Measurements from ENCODE around the gene KRT25. TPM values are rescaled to one million over a fixed set of nuclear protein-coding genes. Genes with fewer than 3 reads are reported as not detected.

KRT25 gene
- total and polyA plus RNA-seq, 4 donors, result 0.15 to 0.40 TPM; not detected in 2

DNA sequence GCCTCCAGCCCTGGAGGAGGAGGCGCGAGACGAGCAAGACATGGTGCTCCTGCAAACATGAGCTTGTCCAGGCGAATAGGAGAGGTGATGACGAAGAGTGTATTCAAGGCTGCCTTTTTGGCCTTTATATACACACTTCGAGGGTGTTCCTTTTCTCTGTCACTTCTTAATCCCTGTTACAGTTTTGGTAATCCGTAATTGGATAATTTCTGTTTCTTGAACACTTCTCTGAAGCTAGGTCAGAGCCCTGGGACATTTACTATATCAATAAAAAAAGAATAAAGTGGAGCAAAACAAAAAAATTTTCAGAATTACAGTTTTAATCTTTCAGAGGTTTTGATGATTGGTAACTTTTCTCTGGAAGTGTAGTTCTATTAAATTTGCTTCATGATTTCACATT, 51.5 kb downstream of the KRT25 start, which contains the start of gene KRT24:
TSS of gene KRT24 (minus strand) at position 101 of the 400 bp plus-strand sequence. CDS start at position 42, 59 bp downstream.
- no peaks in the 10 kb centered on the region for H3K9me3 ChIP-seq (ENCODE audit: control insufficient read depth, insufficient read depth, low read length)
- H3K36me3 ChIP-seq (ENCODE audit: control insufficient read depth, insufficient read depth, low read length), result no peaks in the 10 kb centered on the region
- H3K4me1 ChIP-seq (ENCODE audit: control insufficient read depth, insufficient read depth, low read length), result peaks cover 5% of the 10 kb centered on the region
- H3K4me3 ChIP-seq (ENCODE audit: low read depth, low read length), result no peak within 1 kb of the TSS
- 81% methylated on average over 5 of the region's 7 CpGs for WGBS (ENCODE audit: insufficient coverage)
- no peak within 1 kb of the TSS for H3K27ac ChIP-seq (ENCODE audit: low read depth, low read length)
- no peaks in the 10 kb centered on the region for H3K27me3 ChIP-seq (ENCODE audit: control insufficient read depth, insufficient read depth, low read length)
- no peak for DNase-seq (ENCODE audit: low read depth in 4 of 6, low spot score in 6 of 6)

DNA sequence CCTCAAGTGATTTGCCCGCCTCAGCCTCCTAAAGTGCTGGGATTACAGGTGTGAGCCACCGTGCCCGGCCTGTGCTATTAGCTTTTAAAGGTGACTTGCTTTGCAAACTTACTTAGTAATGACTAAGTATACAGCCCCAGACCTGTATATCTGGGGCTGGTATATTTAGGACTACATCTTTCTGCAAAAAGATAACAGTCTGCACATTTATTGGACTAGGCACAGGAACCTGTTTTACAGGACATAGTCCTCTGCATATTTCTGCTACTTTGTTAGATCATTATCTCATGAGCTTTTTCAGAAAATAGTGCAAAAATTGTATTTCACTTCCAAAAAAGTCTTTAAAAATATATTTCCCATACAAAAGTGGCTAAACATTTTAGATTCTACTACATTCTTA, 52.9 kb downstream of the KRT25 start:
- no peak overlapping the region for H3K4me3 ChIP-seq (ENCODE audit: low read depth, low read length)
- no peak for DNase-seq (ENCODE audit: low read depth in 4 of 6, low spot score in 6 of 6)
- 100% methylated on average over 2 of the region's 3 CpGs for WGBS (ENCODE audit: insufficient coverage)
- no peak overlapping the region for H3K27ac ChIP-seq (ENCODE audit: low read depth, low read length)
- no peaks in the 10 kb centered on the region for H3K36me3 ChIP-seq (ENCODE audit: control insufficient read depth, insufficient read depth, low read length)
- H3K9me3 ChIP-seq (ENCODE audit: control insufficient read depth, insufficient read depth, low read length), result no peaks in the 10 kb centered on the region
- peaks cover 5% of the 10 kb centered on the region for H3K4me1 ChIP-seq (ENCODE audit: control insufficient read depth, insufficient read depth, low read length)
- H3K27me3 ChIP-seq (ENCODE audit: control insufficient read depth, insufficient read depth, low read length), result no peaks in the 10 kb centered on the region

DNA sequence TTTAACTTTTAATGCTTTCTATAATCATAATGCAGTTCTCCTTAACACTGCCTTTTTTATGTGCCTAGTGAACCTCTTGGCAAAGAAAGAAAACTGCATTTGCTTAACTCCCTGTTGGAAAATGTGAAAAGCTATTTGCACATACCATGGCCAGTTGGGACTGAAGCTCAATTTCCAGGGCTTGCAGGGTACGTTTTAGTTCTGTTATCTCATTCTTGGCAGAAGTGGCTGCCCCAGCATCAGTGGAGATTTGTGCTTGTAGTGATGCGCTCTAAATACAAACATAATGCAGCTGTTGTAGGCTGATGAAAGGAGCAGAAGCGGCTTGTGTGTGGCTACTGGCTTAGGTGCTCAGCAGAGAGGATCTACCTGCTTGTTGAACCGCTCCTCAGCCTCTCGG, 55.3 kb downstream of the KRT25 start:
- DNase-seq (ENCODE audit: low read depth in 4 of 6, low spot score in 6 of 6), result peak in 3 of 6 donors; percentile 21 to 92 (median 29)
- Histone ChIP-seq H3K27ac (ENCODE audit: low read depth, low read length) (no peak overlapping the region), H3K27me3 (ENCODE audit: control insufficient read depth, insufficient read depth, low read length) (no peaks in the 10 kb centered on the region), H3K9me3 (ENCODE audit: control insufficient read depth, insufficient read depth, low read length) (no peaks in the 10 kb centered on the region), H3K4me1 (ENCODE audit: control insufficient read depth, insufficient read depth, low read length) (peaks cover 5% of the 10 kb centered on the region), H3K36me3 (ENCODE audit: control insufficient read depth, insufficient read depth, low read length) (no peaks in the 10 kb centered on the region), H3K4me3 (ENCODE audit: low read depth, low read length) (no peak overlapping the region)
- 42% methylated on average over 5 of the region's 5 CpGs for WGBS (ENCODE audit: insufficient coverage)

DNA sequence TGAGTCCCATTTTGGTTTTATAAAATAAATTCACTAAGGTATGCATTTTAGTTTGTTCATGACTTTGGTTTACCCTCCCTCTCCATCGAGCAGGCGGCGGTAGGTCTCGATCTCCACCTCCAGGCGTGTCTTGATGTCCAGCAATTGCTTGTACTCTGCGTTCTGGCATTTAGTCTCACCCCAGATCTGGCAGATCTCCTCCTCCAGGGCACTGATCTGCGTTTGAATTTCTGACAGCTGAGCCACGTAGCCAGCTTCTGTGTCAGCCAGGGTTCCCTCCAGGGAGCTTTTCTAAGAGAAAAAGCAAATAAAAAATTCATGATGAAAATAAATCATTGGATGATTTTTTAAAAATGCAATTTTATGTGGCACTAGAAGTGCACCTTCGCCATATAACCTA, 55.8 kb downstream of the KRT25 start:
- Histone ChIP-seq H3K27ac (ENCODE audit: low read depth, low read length) (no peak overlapping the region), H3K4me1 (ENCODE audit: control insufficient read depth, insufficient read depth, low read length) (peaks cover 5% of the 10 kb centered on the region), H3K36me3 (ENCODE audit: control insufficient read depth, insufficient read depth, low read length) (no peaks in the 10 kb centered on the region), H3K4me3 (ENCODE audit: low read depth, low read length) (no peak overlapping the region), H3K9me3 (ENCODE audit: control insufficient read depth, insufficient read depth, low read length) (no peaks in the 10 kb centered on the region), H3K27me3 (ENCODE audit: control insufficient read depth, insufficient read depth, low read length) (no peaks in the 10 kb centered on the region)
- DNase-seq (ENCODE audit: low read depth in 4 of 6, low spot score in 6 of 6), result peak in 3 of 6 donors; percentile 6 to 84 (median 15)
- WGBS (ENCODE audit: insufficient coverage), result 76% methylated on average over 6 of the region's 9 CpGs

Other genes starting within 250 kb of the KRT25 start
- gene CCR7, start 189.9 kb downstream of the KRT25 start, total RNA-seq, result under 1 TPM; 0.11 to 0.20 TPM
- under 1 TPM; 0.17 to 0.33 TPM for gene CCR7, start 189.9 kb downstream of the KRT25 start, polyA plus RNA-seq (ENCODE audit: insufficient read length in 2 of 2)
- 100 to 1,000 TPM in 1 of 2 donors, 10 to 100 TPM in 1; 77.1 to 133 TPM for gene SMARCE1, start 107.5 kb downstream of the KRT25 start, total RNA-seq
- gene SMARCE1, start 107.5 kb downstream of the KRT25 start, polyA plus RNA-seq (ENCODE audit: insufficient read length in 2 of 2), result 100 to 1,000 TPM; 114 to 128 TPM
- gene KRT222, start 90.2 kb downstream of the KRT25 start, total RNA-seq, result 10 to 100 TPM in 1 of 2 donors, 1 to 10 TPM in 1; 5.0 to 31.1 TPM
- 10 to 100 TPM; 13.7 to 22.0 TPM for gene KRT222, start 90.2 kb downstream of the KRT25 start, polyA plus RNA-seq (ENCODE audit: insufficient read length in 2 of 2)
- not detected for gene KRT24, start 51.6 kb downstream of the KRT25 start, total RNA-seq
- not detected for gene KRT24, start 51.6 kb downstream of the KRT25 start, polyA plus RNA-seq (ENCODE audit: insufficient read length in 2 of 2)
- not detected for gene KRT26, start 16.9 kb upstream of the KRT25 start, total RNA-seq
- gene KRT26, start 16.9 kb upstream of the KRT25 start, polyA plus RNA-seq (ENCODE audit: insufficient read length in 2 of 2), result not detected
- not detected for gene KRT27, start 27.2 kb upstream of the KRT25 start, total RNA-seq
- gene KRT27, start 27.2 kb upstream of the KRT25 start, polyA plus RNA-seq (ENCODE audit: insufficient read length in 2 of 2), result not detected
- gene KRT28, start 44.6 kb upstream of the KRT25 start, total RNA-seq, result not detected
- gene KRT28, start 44.6 kb upstream of the KRT25 start, polyA plus RNA-seq (ENCODE audit: insufficient read length in 2 of 2), result not detected
- gene KRT10, start 67.3 kb upstream of the KRT25 start, total RNA-seq, result 10 to 100 TPM in 1 of 2 donors, 1 to 10 TPM in 1; 4.3 to 17.5 TPM
- gene KRT10, start 67.3 kb upstream of the KRT25 start, polyA plus RNA-seq (ENCODE audit: insufficient read length in 2 of 2), result 10 to 100 TPM; 62.6 to 65.0 TPM
- under 1 TPM in 1 of 2 donors, not detected in 1; 0.40 TPM for gene KRT12, start 111.9 kb upstream of the KRT25 start, total RNA-seq
- gene KRT12, start 111.9 kb upstream of the KRT25 start, polyA plus RNA-seq (ENCODE audit: insufficient read length in 2 of 2), result not detected
- not detected for gene KRT20, start 129.9 kb upstream of the KRT25 start, total RNA-seq
- not detected for gene KRT20, start 129.9 kb upstream of the KRT25 start, polyA plus RNA-seq (ENCODE audit: insufficient read length in 2 of 2)
- 1 to 10 TPM in 1 of 2 donors, under 1 TPM in 1; 0.33 to 1.2 TPM for gene KRT23, start 182.3 kb upstream of the KRT25 start, total RNA-seq
- gene KRT23, start 182.3 kb upstream of the KRT25 start, polyA plus RNA-seq (ENCODE audit: insufficient read length in 2 of 2), result under 1 TPM in 1 of 2 donors, not detected in 1; 0.56 TPM
- not detected for gene KRT39, start 211.6 kb upstream of the KRT25 start, total RNA-seq
- not detected for gene KRT39, start 211.6 kb upstream of the KRT25 start, polyA plus RNA-seq (ENCODE audit: insufficient read length in 2 of 2)
- gene KRT40, start 229.0 kb upstream of the KRT25 start, total RNA-seq, result under 1 TPM in 1 of 2 donors, not detected in 1; 0.40 TPM
- under 1 TPM; 0.27 to 0.33 TPM for gene KRT40, start 229.0 kb upstream of the KRT25 start, polyA plus RNA-seq (ENCODE audit: insufficient read length in 2 of 2)
- gene KRTAP3-3, start 238.8 kb upstream of the KRT25 start, total RNA-seq, result not detected
- not detected for gene KRTAP3-3, start 238.8 kb upstream of the KRT25 start, polyA plus RNA-seq (ENCODE audit: insufficient read length in 2 of 2)
- gene KRTAP3-2, start 244.6 kb upstream of the KRT25 start, total RNA-seq, result not detected
- not detected for gene KRTAP3-2, start 244.6 kb upstream of the KRT25 start, polyA plus RNA-seq (ENCODE audit: insufficient read length in 2 of 2)

Measured in spinal cord (tissue), 10 donors.